ENCODE measurements around the gene SIDT1.

The SIDT1 gene

GRCh38 chr3:113588806-113589205 lies 56.5 kb downstream of the SIDT1 start:
- H3K27ac ChIP-seq, result no peak overlapping the region
- DNase-seq (ENCODE audit: low read depth, low spot score), result no peak

GRCh38 chr3:113589971-113590370 lies 57.6 kb downstream of the SIDT1 start:
- H3K27ac ChIP-seq, result no peak overlapping the region
- peak; percentile 20 for DNase-seq (ENCODE audit: low read depth, low spot score)

GRCh38 chr3:113590983-113591382 lies 58.6 kb downstream of the SIDT1 start:
- no peak overlapping the region for H3K27ac ChIP-seq
- no peak for DNase-seq (ENCODE audit: low read depth, low spot score)

GRCh38 chr3:113594066-113594465 lies 61.7 kb downstream of the SIDT1 start:
- no peak overlapping the region for H3K27ac ChIP-seq
- no peak for DNase-seq (ENCODE audit: low read depth, low spot score)

- DNase-seq (ENCODE audit: low read depth, low spot score), result no peak
Observed at GRCh38 chr3:113597596-113598354, 65.4 kb downstream of the SIDT1 start.

GRCh38 chr3:113600418-113601182 lies 68.2 kb downstream of the SIDT1 start:
- DNase-seq (ENCODE audit: low read depth, low spot score), result no peak
- H3K27ac ChIP-seq, result no peak overlapping the region

More at GRCh38 chr3:113597596-113598354, 65.4 kb downstream of the SIDT1 start:
- H3K27ac ChIP-seq, result no peak overlapping the region

GRCh38 chr3:113601240-113601639 lies 68.9 kb downstream of the SIDT1 start:
- H3K27ac ChIP-seq, result no peak overlapping the region
- no peak for DNase-seq (ENCODE audit: low read depth, low spot score)

- DNase-seq (ENCODE audit: low read depth, low spot score), result no peak
- H3K27ac ChIP-seq, result no peak overlapping the region
Observed at GRCh38 chr3:113602256-113602655, 69.9 kb downstream of the SIDT1 start.

- H3K27ac ChIP-seq, result no peak overlapping the region
- DNase-seq (ENCODE audit: low read depth, low spot score), result no peak
Observed at GRCh38 chr3:113602836-113603235, 70.5 kb downstream of the SIDT1 start.

- no peak for DNase-seq (ENCODE audit: low read depth, low spot score)
- H3K27ac ChIP-seq, result no peak overlapping the region
Observed at GRCh38 chr3:113606539-113607218, 74.3 kb downstream of the SIDT1 start.

GRCh38 chr3:113607219-113607596 lies 74.9 kb downstream of the SIDT1 start:
- H3K27ac ChIP-seq, result no peak overlapping the region
- DNase-seq (ENCODE audit: low read depth, low spot score), result no peak

- H3K27ac ChIP-seq, result no peak overlapping the region
- DNase-seq (ENCODE audit: low read depth, low spot score), result no peak
Observed at GRCh38 chr3:113614402-113614801, 82.0 kb downstream of the SIDT1 start.

- no peak overlapping the region for H3K27ac ChIP-seq
- no peak for DNase-seq (ENCODE audit: low read depth, low spot score)
Observed at GRCh38 chr3:113615976-113616375, 83.6 kb downstream of the SIDT1 start.

- DNase-seq (ENCODE audit: low read depth, low spot score), result no peak
- H3K27ac ChIP-seq, result no peak overlapping the region
Observed at GRCh38 chr3:113617726-113618125, 85.4 kb downstream of the SIDT1 start.

GRCh38 chr3:113620091-113620490 lies 87.7 kb downstream of the SIDT1 start:
- no peak for DNase-seq (ENCODE audit: low read depth, low spot score)
- no peak overlapping the region for H3K27ac ChIP-seq

- no peak overlapping the region for H3K27ac ChIP-seq
- DNase-seq (ENCODE audit: low read depth, low spot score), result no peak
Observed at GRCh38 chr3:113623324-113623723, 91.0 kb downstream of the SIDT1 start.

- no peak overlapping the region for H3K27ac ChIP-seq
- DNase-seq (ENCODE audit: low read depth, low spot score), result no peak
Observed at GRCh38 chr3:113623811-113624210, 91.5 kb downstream of the SIDT1 start.

GRCh38 chr3:113625834-113626233 lies 93.5 kb downstream of the SIDT1 start:
- no peak for DNase-seq (ENCODE audit: low read depth, low spot score)
- H3K27ac ChIP-seq, result no peak overlapping the region

GRCh38 chr3:113626503-113627371 lies 94.4 kb downstream of the SIDT1 start:
- H3K27ac ChIP-seq, result no peak overlapping the region
- no peak for DNase-seq (ENCODE audit: low read depth, low spot score)

GRCh38 chr3:113628316-113628715 lies 96.0 kb downstream of the SIDT1 start:
- no peak for DNase-seq (ENCODE audit: low read depth, low spot score)
- no peak overlapping the region for H3K27ac ChIP-seq

Data from epithelial cell of prostate (primary cell).